GM12872 (cell line): ENCODE data around the gene KRTAP10-7.

Experiments
- CTCF ChIP-seq: IDR thresholded peaks from 3 replicates; pipeline ENCODE4 v1.5.1; 2011; ENCODE audit warnings: low read depth, mild to moderate bottlenecking, low read length, moderate library complexity; ENCODE audit not compliant: insufficient read depth

Gene KRTAP10-7

GRCh38 chr21:44596068-44596725 is 4.2 kb upstream of the KRTAP10-7 start:
- TF ChIP-seq CTCF: no peak

GRCh38 chr21:44598061-44598460 is 2.3 kb upstream of the KRTAP10-7 start:
- TF ChIP-seq CTCF: no peak

- no peak for TF ChIP-seq CTCF
These were observed 950 bp upstream of the KRTAP10-7 start for GRCh38 chr21:44599264-44600029.

- no peak for TF ChIP-seq CTCF
These were observed 1.4 kb downstream of the KRTAP10-7 start for GRCh38 chr21:44601596-44602462.

- no peak for TF ChIP-seq CTCF
These were observed 2.1 kb downstream of the KRTAP10-7 start for GRCh38 chr21:44602463-44602850.

- TF ChIP-seq CTCF: no peak
These were observed 2.9 kb downstream of the KRTAP10-7 start for GRCh38 chr21:44603109-44603875.
